H1 (cell line): ENCODE measurements around the gene MAGI1. TPM values are rescaled to one million over a fixed set of nuclear protein-coding genes. Genes with fewer than 3 reads are reported as not detected.

Source experiments
- BCL11A ChIP-seq, 2 experiments: IDR thresholded peaks; one replicate each; pipeline ENCODE4 v1.6.1; 2011; ENCODE audit warnings: low read depth in 2 of 2, low read length in 2 of 2, mild to moderate bottlenecking in 2 of 2
- CEBPB ChIP-seq: IDR thresholded peaks from 2 replicates; pipeline ENCODE4 v1.6.1; 2012; ENCODE audit warnings: low read depth, low read length
- CHD7 ChIP-seq: fragments of 300-600 bp; sonication (generic); IDR thresholded peaks from 2 replicates; pipeline ENCODE4 v1.7.1; 2012; ENCODE audit warnings: low read length, moderate library complexity, mild to moderate bottlenecking, inconsistent platforms; ENCODE audit not compliant: insufficient replicate concordance
- E2F6 ChIP-seq: IDR thresholded peaks from 2 replicates; pipeline ENCODE4 v1.6.1; 2012; ENCODE audit warnings: inconsistent platforms
- JUND ChIP-seq: IDR thresholded peaks from 2 replicates; pipeline ENCODE4 v1.6.1; 2011; ENCODE audit warnings: mild to moderate bottlenecking, improper control_type of control experiment, low read length
- MAFK ChIP-seq: IDR thresholded peaks from 2 replicates; pipeline ENCODE4 v1.6.1; 2012; ENCODE audit warnings: low read depth, mild to moderate bottlenecking, improper control_type of control experiment, low read length
- POU5F1 ChIP-seq: IDR thresholded peaks from 2 replicates; pipeline ENCODE4 v1.6.1; 2011; ENCODE audit warnings: low read depth, mild to moderate bottlenecking, low read length, moderate library complexity
- SIX5 ChIP-seq: IDR thresholded peaks from 2 replicates; pipeline ENCODE4 v1.6.1; 2011; ENCODE audit warnings: mild to moderate bottlenecking, low read depth, low read length
- TCF12 ChIP-seq: IDR thresholded peaks from 2 replicates; pipeline ENCODE4 v1.6.1; 2011; ENCODE audit warnings: low read depth, mild to moderate bottlenecking, low read length
- TEAD4 ChIP-seq: IDR thresholded peaks from 2 replicates; pipeline ENCODE4 v1.6.1; 2012; ENCODE audit warnings: low read depth, low read length, inconsistent platforms, mixed read lengths
- polyA plus RNA-seq, 7 experiments: library from polyadenylated mRNA; depleted of rRNA in 3 of 7; stranded (reverse) in 5 of 7; unstranded in 2 of 7; fragments of >200 nt in 5 of 7; fragments of 200-250 nt in 2 of 7; gene quantifications; 1 replicate in 5 of 7; 2 replicates in 1 of 7; 4 replicates in 1 of 7; pipeline versions ENCODE4 v1.2.1 to v1.2.3, GENCODE V29; 2011 to 2013; ENCODE audit warnings: missing spikeins in 2 of 7, mixed read lengths in 2 of 7
- total RNA-seq: library from RNA; stranded (reverse); fragmentation: NEBNext Ultra II Directional; extraction: Animal tissue kit (Norgen Biotek cat#: 25700); gene quantifications from 2 replicates; pipeline ENCODE4 v1.2.1, GENCODE V29; 2021

Gene MAGI1
- total and polyA plus RNA-seq, 2 of the 8 experiments (the other 6 are each of a cell fraction or from before 2014, with no cell fraction given), result 19.8 to 78.0 TPM

- TF ChIP-seq CHD7 (no peak), MAFK (no peak), BCL11A (IDR thresholded peaks at IDR 0.05; ENCODE audit: low read depth in 2 of 2, low read length in 2 of 2) (no peak), CEBPB (no peak), JUND (no peak), TCF12 (no peak), SIX5 (no peak), E2F6 (no peak), TEAD4 (no peak), POU5F1 (no peak)
- TF ChIP-seq, all 59 proteins: peak for 0
These were observed 406.3 kb downstream of the MAGI1 start (continued) for GRCh38 chr3:65632414-65632813.
